DMS79 (cell line): ENCODE results near the gene POU3F3.

Source experiments
- DNase-seq: peaks from one replicate; lab custom pipeline; 2025; lab: John Stamatoyannopoulos, UW

The POU3F3 gene

GRCh38 chr2:104853534-104854497, at the start of gene POU3F3:
Gene POU3F3, plus strand, starts transcription at chr2:104854115. Its CDS starts 1,396 bp downstream, at chr2:104855511.
- DNase-seq = no peak

GRCh38 chr2:104804148-104804890, 49.6 kb upstream of the POU3F3 start:
- DNase-seq = no peak

GRCh38 chr2:104812286-104812685, 41.6 kb upstream of the POU3F3 start:
- no peak for DNase-seq

GRCh38 chr2:104816143-104816542, 37.8 kb upstream of the POU3F3 start:
- no peak for DNase-seq

- DNase-seq = no peak
Observed at GRCh38 chr2:104818264-104818663, 35.7 kb upstream of the POU3F3 start.

- no peak for DNase-seq
Observed at GRCh38 chr2:104820126-104820525, 33.8 kb upstream of the POU3F3 start.

GRCh38 chr2:104825124-104825865, 28.6 kb upstream of the POU3F3 start:
- no peak for DNase-seq

GRCh38 chr2:104826016-104826415, 27.9 kb upstream of the POU3F3 start:
- DNase-seq = no peak

GRCh38 chr2:104831742-104832141, 22.2 kb upstream of the POU3F3 start:
- no peak for DNase-seq

- DNase-seq = no peak
Observed at GRCh38 chr2:104834431-104835153, 19.3 kb upstream of the POU3F3 start.

GRCh38 chr2:104836265-104836664, 17.6 kb upstream of the POU3F3 start:
- DNase-seq = no peak

- DNase-seq = no peak
Observed at GRCh38 chr2:104836841-104837240, 17.1 kb upstream of the POU3F3 start.

GRCh38 chr2:104840156-104840555, 13.8 kb upstream of the POU3F3 start:
- DNase-seq = no peak

- no peak for DNase-seq
Observed at GRCh38 chr2:104840893-104841585, 12.9 kb upstream of the POU3F3 start.

GRCh38 chr2:104841744-104842143, 12.2 kb upstream of the POU3F3 start:
- no peak for DNase-seq

- DNase-seq = no peak
Observed at GRCh38 chr2:104844807-104845551, 8.9 kb upstream of the POU3F3 start.

GRCh38 chr2:104845552-104845931, 8.4 kb upstream of the POU3F3 start:
- DNase-seq = no peak

- DNase-seq = no peak
Observed at GRCh38 chr2:104845946-104846785, 7.7 kb upstream of the POU3F3 start.
